SK-N-SH (cell line): ENCODE data around the gene MMAA. TPM values are rescaled to one million over a fixed set of nuclear protein-coding genes. Genes with fewer than 3 reads are reported as not detected.

Source experiments
- CTCF ChIA-PET: fragments of 300-600, 350-600 bp; formaldehyde crosslinking; extraction: SDS; loops from one replicate; lab custom pipeline; 2021; lab: Yijun Ruan, JAX
- POLR2A ChIA-PET: fragments of 350-600 bp; sonication (Branson Sonifier 250); formaldehyde crosslinking; extraction: SDS; loops from one replicate; lab custom pipeline; 2020; ENCODE audit warnings: antibody characterized with exemption, inconsistent platforms; lab: Yijun Ruan, JAX
- DNase-seq: peaks from one replicate; pipeline ENCODE4 v3.0.0; 2012
- H2AFZ ChIP-seq: fragments of 200-600 bp; sonication (generic); 2 replicates; pipeline ENCODE4 v1.8.1; 2016; ENCODE audit warnings: antibody characterized with exemption, mild to moderate bottlenecking, low read depth
- H3F3A ChIP-seq: fragments of 200-600 bp; sonication (generic); replicated peaks from 2 replicates; pipeline ENCODE3; 2016; ENCODE audit warnings: antibody characterized with exemption, mild to moderate bottlenecking; ENCODE audit not compliant: insufficient read depth
- H3K27ac ChIP-seq, 2 experiments: fragments of 200-500 bp in 1 of 2; fragments of 200-600 bp in 1 of 2; sonication (Bioruptor generic) in 1 of 2; sonication (generic), shearing (Covaris generic) in 1 of 2; 2 replicates each; pipeline versions ENCODE4 v1.5.1 to v1.6.1; 2014 to 2016; ENCODE audit warnings: low read depth in 2 of 2, inconsistent platforms in 1 of 2, low read length in 1 of 2, mild to moderate bottlenecking in 1 of 2, mixed read lengths in 1 of 2
- H3K27me3 ChIP-seq: fragments of 200-600 bp; sonication (generic), shearing (Covaris generic); 2 replicates; pipeline ENCODE4 v1.6.1; 2016; ENCODE audit warnings: mixed run types; ENCODE audit not compliant: insufficient read depth
- H3K36me3 ChIP-seq, 2 experiments: fragments of 200-500 bp in 1 of 2; fragments of 200-600 bp in 1 of 2; sonication (Bioruptor generic) in 1 of 2; sonication (generic) in 1 of 2; replicated peaks in 1 of 2; 2 replicates each; pipeline versions ENCODE3 to v1.5.1; 2014 to 2016; ENCODE audit warnings: low read length in 1 of 2, mild to moderate bottlenecking in 1 of 2; ENCODE audit not compliant: insufficient read depth in 2 of 2, control insufficient read depth in 1 of 2
- H3K4me1 ChIP-seq, 2 experiments: fragments of 200-500 bp in 1 of 2; fragments of 200-600 bp in 1 of 2; sonication (Bioruptor generic) in 1 of 2; sonication (generic), shearing (Covaris generic) in 1 of 2; 2 replicates each; pipeline versions ENCODE4 v1.5.1 to v1.6.1; 2014 to 2016; ENCODE audit warnings: low read depth in 1 of 2, low read length in 1 of 2, mixed run types in 1 of 2; ENCODE audit not compliant: insufficient read depth in 2 of 2, control insufficient read depth in 1 of 2
- H3K4me2 ChIP-seq: fragments of 200-600 bp; sonication (generic), shearing (Covaris generic); 2 replicates; pipeline ENCODE4 v1.6.1; 2017; ENCODE audit warnings: mixed run types
- H3K4me3 ChIP-seq, 2 experiments: fragments of 200-500 bp in 1 of 2; fragments of 200-600 bp in 1 of 2; sonication (Bioruptor generic) in 1 of 2; sonication (generic), shearing (Covaris generic) in 1 of 2; 2 replicates each; pipeline versions ENCODE4 v1.5.1 to v1.8.1; 2014 to 2016; ENCODE audit warnings: low read depth in 2 of 2, inconsistent platforms in 1 of 2, low read length in 1 of 2, mild to moderate bottlenecking in 1 of 2, mixed read lengths in 1 of 2, moderate library complexity in 1 of 2
- H3K79me2 ChIP-seq: fragments of 200-600 bp; sonication (generic); 2 replicates; pipeline ENCODE4 v1.8.1; 2017; ENCODE audit warnings: mild to moderate bottlenecking; ENCODE audit not compliant: insufficient read depth
- H3K9ac ChIP-seq: fragments of 200-600 bp; sonication (generic); 2 replicates; pipeline ENCODE4 v1.6.1; 2017; ENCODE audit warnings: mixed run types
- H3K9me2 ChIP-seq: fragments of 200-600 bp; sonication (generic); 2 replicates; pipeline ENCODE4 v1.6.1; 2017; ENCODE audit warnings: mixed run types
- H3K9me3 ChIP-seq: fragments of 200-600 bp; sonication (generic); 2 replicates; pipeline ENCODE4 v1.6.1; 2017; ENCODE audit warnings: mixed run types, mild to moderate bottlenecking, moderate library complexity
- H4K20me1 ChIP-seq: fragments of 200-600 bp; sonication (generic); 2 replicates; pipeline ENCODE4 v1.6.1; 2017; ENCODE audit warnings: mild to moderate bottlenecking, mixed run types; ENCODE audit not compliant: insufficient read depth
- CHD2 ChIP-seq: fragments of 150-350 bp; IDR thresholded peaks from 2 replicates; pipeline ENCODE4 v1.6.1; 2018; ENCODE audit warnings: low read length; ENCODE audit not compliant: partially characterized antibody
- FOSL2 ChIP-seq: IDR thresholded peaks from 2 replicates; pipeline ENCODE4 v1.4.0; 2012; ENCODE audit warnings: low read depth, mild to moderate bottlenecking, moderate library complexity, borderline replicate concordance
- FOXJ3 ChIP-seq: sonication (generic); formaldehyde crosslinking; IDR thresholded peaks from 2 replicates; pipeline ENCODE4 v1.5.1; 2020; ENCODE audit warnings: mild to moderate bottlenecking, missing genetic modification reagents
- FOXM1 ChIP-seq: IDR thresholded peaks from 2 replicates; pipeline ENCODE4 v1.4.0; 2012; ENCODE audit warnings: low read depth, mild to moderate bottlenecking
- GATA2 ChIP-seq: sonication (generic); formaldehyde crosslinking; IDR thresholded peaks from 2 replicates; pipeline ENCODE4 v1.5.0; 2020; ENCODE audit warnings: mild to moderate bottlenecking, missing genetic modification reagents
- MEF2A ChIP-seq: IDR thresholded peaks from 2 replicates; pipeline ENCODE4 v1.4.0; 2012; ENCODE audit warnings: low read depth, borderline replicate concordance
- MXI1 ChIP-seq: IDR thresholded peaks from 2 replicates; pipeline ENCODE4 v1.6.1; 2012; ENCODE audit warnings: mild to moderate bottlenecking, low read depth, low read length, improper control_type of control experiment
- RFX5 ChIP-seq: IDR thresholded peaks from 2 replicates; pipeline ENCODE4 v1.6.1; 2012; ENCODE audit warnings: mild to moderate bottlenecking, improper control_type of control experiment, low read length
- RXRA ChIP-seq: IDR thresholded peaks from 2 replicates; pipeline ENCODE4 v1.4.0; 2012; ENCODE audit warnings: low read depth, mild to moderate bottlenecking, borderline replicate concordance
- SMC3 ChIP-seq: IDR thresholded peaks from 2 replicates; pipeline ENCODE4 v1.6.1; 2012; ENCODE audit warnings: low read depth, low read length, improper control_type of control experiment
- TCF12 ChIP-seq: IDR thresholded peaks from 2 replicates; pipeline ENCODE4 v1.4.0; 2012
- TEAD4 ChIP-seq: IDR thresholded peaks from 2 replicates; pipeline ENCODE4 v1.4.0; 2012; ENCODE audit warnings: mild to moderate bottlenecking, borderline replicate concordance; ENCODE audit not compliant: insufficient read depth
- USF2 ChIP-seq: fragments of 150-350 bp; IDR thresholded peaks from 2 replicates; pipeline ENCODE4 v1.6.1; 2017; ENCODE audit warnings: antibody characterized with exemption, low read length, low read depth, borderline replicate concordance
- YY1 ChIP-seq: IDR thresholded peaks from 2 replicates; pipeline ENCODE4 v1.4.0; 2012; ENCODE audit warnings: low read depth, mild to moderate bottlenecking
- WGBS: methylation state at CpG from one replicate; pipeline ENCODE4 v1.1.6; 2017; ENCODE audit warnings: low lambda C conversion rate; 5-methylcytosine and 5-hydroxymethylcytosine counted together
- polyA plus RNA-seq, 3 experiments: library from polyadenylated mRNA; depleted of rRNA; stranded (reverse); fragments of >200 nt; gene quantifications; 2 replicates each; pipeline ENCODE4 v1.2.3, GENCODE V29; 2012
- TF ChIP-seq, protein P1 (sequence below): IDR thresholded peaks from 2 replicates; pipeline ENCODE4 v1.6.1; 2012; ENCODE audit warnings: mild to moderate bottlenecking, low read depth, low read length, moderate library complexity
- TF ChIP-seq, protein P2 (sequence below): IDR thresholded peaks from 2 replicates; pipeline ENCODE4 v1.4.0; 2012; ENCODE audit warnings: low read depth, borderline replicate concordance

The MMAA gene
- polyA plus RNA-seq, 1 of the 3 experiments (the other 2 are of a cell fraction) = 2.2 TPM

DNA sequence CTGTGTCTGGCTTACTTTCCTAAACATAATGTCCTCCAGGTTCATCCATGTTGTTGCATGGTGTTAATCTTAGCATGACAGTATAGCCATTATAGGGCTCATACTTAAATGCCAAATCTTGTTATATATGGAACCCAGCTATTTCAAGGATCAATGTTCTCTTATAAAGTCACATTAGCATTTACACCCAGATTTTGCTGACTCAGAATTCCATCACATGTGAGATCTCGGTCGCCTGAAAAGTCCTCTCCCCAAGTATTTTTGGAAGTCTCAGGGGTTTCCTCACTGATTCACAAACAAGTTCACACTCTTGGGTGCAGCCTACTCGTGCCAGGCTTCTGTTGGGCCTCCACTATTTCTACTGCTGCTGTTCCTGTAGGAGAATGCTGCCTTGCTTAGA, 40.9 kb downstream of the MMAA start:
- no peaks in the 10 kb centered on the region for H3K4me1 ChIP-seq
- POLR2A ChIA-PET = no interaction called here
- no peak overlapping the region for H3K4me3 ChIP-seq
- H2AFZ ChIP-seq = no peak overlapping the region
- TF ChIP-seq CHD2 = no peak
- TF ChIP-seq RXRA = no peak
- TF ChIP-seq RFX5 = no peak
- no peak for TF ChIP-seq FOXJ3 (CRISPR knock-in tag)
- no peak for TF ChIP-seq MEF2A
- no peak for TF ChIP-seq FOXM1
- TF ChIP-seq GATA2 (CRISPR knock-in tag) = no peak
- TF ChIP-seq, protein P1, sequence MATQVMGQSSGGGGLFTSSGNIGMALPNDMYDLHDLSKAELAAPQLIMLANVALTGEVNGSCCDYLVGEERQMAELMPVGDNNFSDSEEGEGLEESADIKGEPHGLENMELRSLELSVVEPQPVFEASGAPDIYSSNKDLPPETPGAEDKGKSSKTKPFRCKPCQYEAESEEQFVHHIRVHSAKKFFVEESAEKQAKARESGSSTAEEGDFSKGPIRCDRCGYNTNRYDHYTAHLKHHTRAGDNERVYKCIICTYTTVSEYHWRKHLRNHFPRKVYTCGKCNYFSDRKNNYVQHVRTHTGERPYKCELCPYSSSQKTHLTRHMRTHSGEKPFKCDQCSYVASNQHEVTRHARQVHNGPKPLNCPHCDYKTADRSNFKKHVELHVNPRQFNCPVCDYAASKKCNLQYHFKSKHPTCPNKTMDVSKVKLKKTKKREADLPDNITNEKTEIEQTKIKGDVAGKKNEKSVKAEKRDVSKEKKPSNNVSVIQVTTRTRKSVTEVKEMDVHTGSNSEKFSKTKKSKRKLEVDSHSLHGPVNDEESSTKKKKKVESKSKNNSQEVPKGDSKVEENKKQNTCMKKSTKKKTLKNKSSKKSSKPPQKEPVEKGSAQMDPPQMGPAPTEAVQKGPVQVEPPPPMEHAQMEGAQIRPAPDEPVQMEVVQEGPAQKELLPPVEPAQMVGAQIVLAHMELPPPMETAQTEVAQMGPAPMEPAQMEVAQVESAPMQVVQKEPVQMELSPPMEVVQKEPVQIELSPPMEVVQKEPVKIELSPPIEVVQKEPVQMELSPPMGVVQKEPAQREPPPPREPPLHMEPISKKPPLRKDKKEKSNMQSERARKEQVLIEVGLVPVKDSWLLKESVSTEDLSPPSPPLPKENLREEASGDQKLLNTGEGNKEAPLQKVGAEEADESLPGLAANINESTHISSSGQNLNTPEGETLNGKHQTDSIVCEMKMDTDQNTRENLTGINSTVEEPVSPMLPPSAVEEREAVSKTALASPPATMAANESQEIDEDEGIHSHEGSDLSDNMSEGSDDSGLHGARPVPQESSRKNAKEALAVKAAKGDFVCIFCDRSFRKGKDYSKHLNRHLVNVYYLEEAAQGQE = no peak
- no peak for TF ChIP-seq TCF12
- H3K79me2 ChIP-seq = no peaks in the 10 kb centered on the region
- H3F3A ChIP-seq = no peaks in the 10 kb centered on the region
- H4K20me1 ChIP-seq = no peaks in the 10 kb centered on the region
- CTCF ChIA-PET = no interaction called here
- H3K27me3 ChIP-seq = no peaks in the 10 kb centered on the region
- H3K27ac ChIP-seq = no peak overlapping the region
- no peaks in the 10 kb centered on the region for H3K9me3 ChIP-seq
- no peak for DNase-seq
- no peaks in the 10 kb centered on the region for H3K9me2 ChIP-seq
- no peak overlapping the region for H3K9ac ChIP-seq
- no peak overlapping the region for H3K4me2 ChIP-seq
- peaks cover 6 to 13% of the 10 kb centered on the region in 2 experiments for H3K36me3 ChIP-seq
- 72% methylated on average over 3 of the region's 3 CpGs for WGBS

DNA sequence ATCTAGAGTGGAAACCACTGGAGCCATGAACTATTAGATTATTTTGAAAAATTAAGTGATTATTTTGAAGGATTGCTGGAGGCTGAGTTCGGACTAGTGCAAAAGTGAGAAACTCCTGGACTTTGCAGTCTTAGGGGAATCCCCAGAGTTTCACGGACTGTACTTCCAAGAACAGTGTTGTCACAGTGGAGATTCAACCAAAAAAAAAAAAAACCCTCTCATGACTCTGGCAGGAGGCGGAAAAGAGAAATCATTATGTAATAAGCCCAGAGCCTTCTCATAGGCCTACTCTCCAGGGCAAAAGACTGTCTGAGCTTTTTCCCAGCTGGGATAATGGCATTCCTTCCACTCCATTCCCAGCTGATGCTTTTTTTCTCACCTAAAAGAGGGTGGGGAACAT, 44.0 kb downstream of the MMAA start:
- Histone ChIP-seq H4K20me1 (no peaks in the 10 kb centered on the region), H3K27me3 (no peaks in the 10 kb centered on the region), H3K27ac (no peak overlapping the region), H3K4me3 (no peak overlapping the region), H2AFZ (no peak overlapping the region), H3K9ac (no peak overlapping the region), H3K9me2 (no peaks in the 10 kb centered on the region), H3F3A (no peaks in the 10 kb centered on the region), H3K36me3 (no peaks in the 10 kb centered on the region), H3K4me2 (no peak overlapping the region), H3K79me2 (no peaks in the 10 kb centered on the region), H3K9me3 (no peaks in the 10 kb centered on the region), H3K4me1 (no peaks in the 10 kb centered on the region)
- 92% methylated on average over 3 of the region's 3 CpGs for WGBS
- no peak for DNase-seq
- no peak for TF ChIP-seq MXI1
- TF ChIP-seq YY1 = no peak
- TF ChIP-seq SMC3 = no peak
- no peak for TF ChIP-seq USF2
- TF ChIP-seq, protein P2, sequence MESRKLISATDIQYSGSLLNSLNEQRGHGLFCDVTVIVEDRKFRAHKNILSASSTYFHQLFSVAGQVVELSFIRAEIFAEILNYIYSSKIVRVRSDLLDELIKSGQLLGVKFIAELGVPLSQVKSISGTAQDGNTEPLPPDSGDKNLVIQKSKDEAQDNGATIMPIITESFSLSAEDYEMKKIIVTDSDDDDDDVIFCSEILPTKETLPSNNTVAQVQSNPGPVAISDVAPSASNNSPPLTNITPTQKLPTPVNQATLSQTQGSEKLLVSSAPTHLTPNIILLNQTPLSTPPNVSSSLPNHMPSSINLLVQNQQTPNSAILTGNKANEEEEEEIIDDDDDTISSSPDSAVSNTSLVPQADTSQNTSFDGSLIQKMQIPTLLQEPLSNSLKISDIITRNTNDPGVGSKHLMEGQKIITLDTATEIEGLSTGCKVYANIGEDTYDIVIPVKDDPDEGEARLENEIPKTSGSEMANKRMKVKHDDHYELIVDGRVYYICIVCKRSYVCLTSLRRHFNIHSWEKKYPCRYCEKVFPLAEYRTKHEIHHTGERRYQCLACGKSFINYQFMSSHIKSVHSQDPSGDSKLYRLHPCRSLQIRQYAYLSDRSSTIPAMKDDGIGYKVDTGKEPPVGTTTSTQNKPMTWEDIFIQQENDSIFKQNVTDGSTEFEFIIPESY = no peak
- no peak for TF ChIP-seq TEAD4
- no peak for TF ChIP-seq GATA2 (CRISPR knock-in tag)
- TF ChIP-seq FOSL2 = no peak
- POLR2A ChIA-PET = no interaction called here
- CTCF ChIA-PET = interaction anchor here (1.0 to 1.1 kb wide), 2 partner anchors 39 to 293 kb away, joined by 3 read pairs; no protein-coding TSS in a partner anchor
